ENCODE measurements around the gene ISCU.

Gene ISCU

DNA sequence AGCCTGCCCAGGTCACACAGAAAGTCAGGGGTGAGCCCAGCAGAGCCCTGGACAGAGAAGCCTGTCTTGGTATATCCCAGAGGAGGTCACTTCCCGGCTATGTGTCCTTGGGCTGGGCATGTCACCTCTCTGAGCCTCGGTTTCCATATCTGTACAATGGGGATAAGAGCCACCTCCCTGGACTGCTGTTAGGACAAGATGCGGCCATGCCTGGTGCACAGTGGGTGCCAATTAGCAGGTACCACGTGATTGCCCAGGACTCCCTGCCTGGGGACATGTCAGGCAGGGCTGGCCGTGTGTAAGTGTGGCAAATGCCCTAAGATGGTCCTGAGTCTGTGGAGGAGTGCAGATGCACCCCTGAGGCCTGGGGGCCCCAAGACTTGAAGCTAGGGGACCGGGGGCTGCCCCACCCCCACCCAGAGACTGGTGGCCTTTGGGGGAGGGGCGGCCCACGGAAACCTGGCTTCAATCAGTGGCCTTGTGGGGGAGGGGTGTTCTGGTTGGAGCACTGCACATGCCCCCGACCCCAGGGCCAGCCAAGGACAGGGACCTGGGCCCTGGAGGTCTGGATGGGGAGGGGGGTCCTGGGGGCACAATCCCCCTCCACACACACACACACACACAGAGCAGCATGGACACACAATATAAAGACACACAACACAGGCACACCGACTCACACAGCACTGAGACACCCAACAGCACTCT, 34.6 kb downstream of the ISCU start:
- Histone ChIP-seq H3K36me3 (ENCODE audit: control insufficient read depth, insufficient read depth, low read length) (no peaks in the 10 kb centered on the region), H3K27ac (ENCODE audit: insufficient read depth, low read depth, low read length, poor library complexity, severe bottlenecking) (no peak overlapping the region), H3K4me1 (ENCODE audit: control insufficient read depth, insufficient read depth, low read length) (peaks cover 20% of the 10 kb centered on the region), H3K4me3 (ENCODE audit: insufficient read depth, low read depth, low read length) (no peak overlapping the region), H3K27me3 (ENCODE audit: control insufficient read depth, insufficient read depth, low read length, poor library complexity, severe bottlenecking) (no peaks in the 10 kb centered on the region), H3K9me3 (ENCODE audit: control insufficient read depth, low read length) (no peaks in the 10 kb centered on the region)
- WGBS, 2 experiments = 69 to 80% methylated on average over 10 of the region's 10 CpGs

DNA sequence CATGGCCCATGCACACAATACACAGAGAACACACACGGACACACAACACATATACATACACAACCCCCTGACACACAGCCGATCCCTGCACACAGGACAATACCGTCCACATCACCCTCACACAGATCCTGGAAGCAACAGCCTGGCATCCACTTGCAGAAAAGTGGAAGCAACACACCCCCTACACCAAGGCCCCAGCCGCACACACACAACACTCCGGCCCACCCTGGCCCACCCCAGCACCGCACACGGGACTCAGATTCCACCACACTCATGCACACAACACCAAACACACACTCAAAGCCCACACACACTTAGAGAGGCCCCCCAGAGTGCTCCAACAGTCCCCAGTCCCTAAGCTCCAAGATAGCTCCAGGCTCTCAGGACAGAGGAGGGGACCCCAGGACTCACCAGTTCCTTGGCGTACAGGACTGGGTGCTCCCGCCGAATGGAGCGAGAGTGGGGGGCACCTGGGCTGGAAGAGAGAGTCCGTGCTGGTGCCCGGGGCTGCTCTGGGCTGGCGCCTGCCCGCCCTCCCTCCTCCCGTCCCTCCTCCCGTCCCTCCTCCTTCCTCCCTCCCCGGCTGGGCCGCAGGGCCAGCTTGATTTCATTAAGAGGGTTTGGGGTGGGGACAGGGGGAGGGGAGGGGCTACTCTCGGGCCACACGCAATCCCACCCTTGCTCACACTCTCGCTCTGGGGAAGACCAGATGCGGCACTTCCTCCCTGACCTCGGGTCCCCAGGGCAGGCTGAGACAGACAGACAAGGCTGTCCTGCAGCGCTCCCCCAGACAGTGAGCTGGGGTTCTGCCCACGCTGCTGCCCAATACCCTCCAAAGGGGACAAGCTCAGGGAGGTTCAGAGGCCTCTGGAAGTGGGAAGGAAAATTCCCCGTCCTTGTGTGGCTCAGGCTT, 35.4 kb downstream of the ISCU start, which contains the start of gene TMEM119:
Gene TMEM119, minus strand, starts transcription at position 526 of the 913 bp plus-strand sequence. CDS start 5,701 bp downstream, outside the sequence.
- Histone ChIP-seq H3K27ac (ENCODE audit: insufficient read depth, low read depth, low read length, poor library complexity, severe bottlenecking) (no peak within 1 kb of the TSS), H3K27me3 (ENCODE audit: control insufficient read depth, insufficient read depth, low read length, poor library complexity, severe bottlenecking) (no peaks in the 10 kb centered on the region), H3K4me1 (ENCODE audit: control insufficient read depth, insufficient read depth, low read length) (peaks cover 20% of the 10 kb centered on the region), H3K9me3 (ENCODE audit: control insufficient read depth, low read length) (no peaks in the 10 kb centered on the region), H3K4me3 (ENCODE audit: insufficient read depth, low read depth, low read length) (no peak within 1 kb of the TSS), H3K36me3 (ENCODE audit: control insufficient read depth, insufficient read depth, low read length) (no peaks in the 10 kb centered on the region)
- WGBS, 2 experiments = 61 to 73% methylated on average over 22 to 25 of the region's 27 CpGs

DNA sequence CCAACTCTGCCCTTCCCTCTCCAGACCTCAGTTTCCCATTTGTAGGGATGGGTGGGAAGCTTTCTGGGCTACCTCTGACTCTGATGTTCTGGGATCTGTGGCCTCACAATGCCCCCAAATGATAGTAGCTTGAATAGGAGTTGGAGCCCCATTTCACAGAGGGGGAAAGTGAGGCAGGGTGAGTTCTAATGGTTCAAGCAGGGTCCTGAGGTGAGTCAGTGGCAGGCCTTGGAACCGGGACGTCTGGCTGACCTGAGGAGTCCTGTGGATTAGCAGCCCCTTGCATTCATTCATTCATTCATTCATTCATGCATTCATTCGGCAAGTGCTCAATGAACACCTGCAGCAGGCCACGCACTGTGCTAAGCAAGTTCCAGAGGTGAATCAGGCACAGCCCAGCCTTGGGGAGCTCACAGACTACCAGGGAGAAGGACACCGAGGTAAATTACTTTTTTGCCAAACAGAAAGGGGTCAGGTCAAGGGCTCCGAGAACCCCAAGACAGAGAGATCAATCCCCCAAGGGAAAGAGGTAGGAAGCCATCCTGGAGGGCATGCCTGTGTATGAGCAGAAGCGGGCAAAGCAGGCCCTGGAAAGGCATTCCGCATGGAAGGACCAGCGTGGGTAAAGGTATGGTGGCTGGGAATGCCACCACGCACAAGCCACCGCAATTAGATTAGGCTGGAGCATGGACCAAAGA, 36.3 kb downstream of the ISCU start:
- Histone ChIP-seq H3K4me1 (ENCODE audit: control insufficient read depth, insufficient read depth, low read length) (peaks cover 17% of the 10 kb centered on the region), H3K4me3 (ENCODE audit: insufficient read depth, low read depth, low read length) (no peak overlapping the region), H3K36me3 (ENCODE audit: control insufficient read depth, insufficient read depth, low read length) (no peaks in the 10 kb centered on the region), H3K9me3 (ENCODE audit: control insufficient read depth, low read length) (no peaks in the 10 kb centered on the region), H3K27ac (ENCODE audit: insufficient read depth, low read depth, low read length, poor library complexity, severe bottlenecking) (no peak overlapping the region), H3K27me3 (ENCODE audit: control insufficient read depth, insufficient read depth, low read length, poor library complexity, severe bottlenecking) (no peaks in the 10 kb centered on the region)
- 95 to 96% methylated on average over 11 of the region's 11 CpGs for WGBS, 2 experiments

DNA sequence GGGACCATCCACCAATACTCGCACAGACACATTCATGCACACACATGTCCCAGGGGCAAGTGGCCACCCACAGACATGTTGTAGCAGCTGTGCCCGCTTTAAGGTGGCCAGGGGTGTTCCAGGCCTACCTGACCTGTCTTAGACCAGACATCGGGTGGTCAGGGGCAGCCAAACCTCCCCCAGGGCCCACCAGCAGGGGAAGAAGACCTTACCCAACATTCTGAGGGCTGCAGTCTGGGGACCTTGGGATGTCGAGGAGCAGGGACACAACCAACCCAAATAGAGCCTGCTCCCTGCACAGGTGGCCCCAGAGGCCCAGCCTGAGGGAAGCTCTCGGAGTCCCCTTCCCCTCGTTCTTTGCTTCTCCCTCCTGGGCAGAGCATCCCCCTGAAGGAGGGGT, 37.1 kb downstream of the ISCU start:
- no peak overlapping the region for H3K27ac ChIP-seq (ENCODE audit: insufficient read depth, low read depth, low read length, poor library complexity, severe bottlenecking)
- no peaks in the 10 kb centered on the region for H3K9me3 ChIP-seq (ENCODE audit: control insufficient read depth, low read length)
- H3K4me1 ChIP-seq (ENCODE audit: control insufficient read depth, insufficient read depth, low read length) = peaks cover 13% of the 10 kb centered on the region
- no peaks in the 10 kb centered on the region for H3K27me3 ChIP-seq (ENCODE audit: control insufficient read depth, insufficient read depth, low read length, poor library complexity, severe bottlenecking)
- H3K4me3 ChIP-seq (ENCODE audit: insufficient read depth, low read depth, low read length) = no peak overlapping the region
- 82 to 89% methylated on average over 6 of the region's 6 CpGs for WGBS, 2 experiments
- H3K36me3 ChIP-seq (ENCODE audit: control insufficient read depth, insufficient read depth, low read length) = no peaks in the 10 kb centered on the region

DNA sequence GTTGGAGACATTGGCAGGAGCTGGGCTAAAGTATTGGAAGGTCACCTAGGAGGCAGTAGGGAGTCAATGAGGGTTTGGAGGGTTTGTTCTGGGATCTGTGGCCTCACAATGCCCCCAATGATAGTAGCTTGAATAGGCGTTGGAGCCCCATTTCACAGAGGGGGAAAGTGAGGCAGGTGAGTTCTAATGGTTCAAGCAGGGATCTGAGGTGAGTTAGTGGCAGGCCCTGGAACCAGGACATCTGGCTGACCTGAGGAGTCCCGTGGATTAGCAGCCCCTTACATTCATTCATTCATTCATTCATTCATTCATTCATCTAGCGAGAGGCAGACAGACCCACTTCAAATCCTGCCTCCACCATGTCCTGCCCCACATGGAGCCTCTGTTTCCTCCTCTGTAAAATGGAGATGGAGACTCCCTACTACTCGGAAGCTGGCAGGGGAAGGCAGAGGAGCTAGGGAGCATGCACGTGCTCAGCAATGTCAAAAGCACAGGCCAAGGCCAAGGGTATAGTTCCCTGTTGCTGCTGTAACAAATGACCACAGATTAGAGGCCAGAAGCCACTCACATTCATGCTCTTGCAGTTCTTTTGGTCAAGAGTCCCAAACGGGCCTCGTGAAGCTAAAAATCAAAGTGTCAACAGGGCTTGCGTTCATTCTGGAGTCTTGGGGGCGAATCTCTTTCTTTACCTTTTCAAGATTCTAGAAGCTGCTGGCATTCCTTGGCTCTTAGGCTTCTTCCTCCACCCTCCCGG, 37.7 kb downstream of the ISCU start:
- Histone ChIP-seq H3K27ac (ENCODE audit: insufficient read depth, low read depth, low read length, poor library complexity, severe bottlenecking) (no peak overlapping the region), H3K9me3 (ENCODE audit: control insufficient read depth, low read length) (no peaks in the 10 kb centered on the region), H3K4me3 (ENCODE audit: insufficient read depth, low read depth, low read length) (no peak overlapping the region), H3K36me3 (ENCODE audit: control insufficient read depth, insufficient read depth, low read length) (no peaks in the 10 kb centered on the region), H3K27me3 (ENCODE audit: control insufficient read depth, insufficient read depth, low read length, poor library complexity, severe bottlenecking) (no peaks in the 10 kb centered on the region), H3K4me1 (ENCODE audit: control insufficient read depth, insufficient read depth, low read length) (peaks cover 13% of the 10 kb centered on the region)
- 91 to 93% methylated on average over 10 of the region's 10 CpGs for WGBS, 2 experiments

DNA sequence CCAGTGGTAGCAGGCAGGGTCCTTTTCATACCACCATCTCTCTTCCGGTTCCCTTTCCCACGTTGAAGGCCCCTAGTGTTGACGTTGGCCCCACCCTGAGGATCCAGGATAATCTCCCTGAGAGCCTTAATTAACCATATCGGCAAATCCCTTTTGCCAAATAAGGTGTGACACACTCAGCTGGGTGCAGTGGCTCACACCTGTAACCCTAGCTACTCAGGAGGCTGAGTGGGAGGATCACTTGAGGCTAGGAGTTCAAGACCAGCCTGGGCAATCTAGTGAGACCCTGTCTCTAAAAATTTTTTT, 38.3 kb downstream of the ISCU start:
- Histone ChIP-seq H3K27me3 (ENCODE audit: control insufficient read depth, insufficient read depth, low read length, poor library complexity, severe bottlenecking) (no peaks in the 10 kb centered on the region), H3K27ac (ENCODE audit: insufficient read depth, low read depth, low read length, poor library complexity, severe bottlenecking) (no peak overlapping the region), H3K4me1 (ENCODE audit: control insufficient read depth, insufficient read depth, low read length) (peaks cover 13% of the 10 kb centered on the region), H3K36me3 (ENCODE audit: control insufficient read depth, insufficient read depth, low read length) (no peaks in the 10 kb centered on the region), H3K4me3 (ENCODE audit: insufficient read depth, low read depth, low read length) (no peak overlapping the region), H3K9me3 (ENCODE audit: control insufficient read depth, low read length) (no peaks in the 10 kb centered on the region)
- WGBS, 2 experiments = 63 to 66% methylated on average over 4 of the region's 4 CpGs

DNA sequence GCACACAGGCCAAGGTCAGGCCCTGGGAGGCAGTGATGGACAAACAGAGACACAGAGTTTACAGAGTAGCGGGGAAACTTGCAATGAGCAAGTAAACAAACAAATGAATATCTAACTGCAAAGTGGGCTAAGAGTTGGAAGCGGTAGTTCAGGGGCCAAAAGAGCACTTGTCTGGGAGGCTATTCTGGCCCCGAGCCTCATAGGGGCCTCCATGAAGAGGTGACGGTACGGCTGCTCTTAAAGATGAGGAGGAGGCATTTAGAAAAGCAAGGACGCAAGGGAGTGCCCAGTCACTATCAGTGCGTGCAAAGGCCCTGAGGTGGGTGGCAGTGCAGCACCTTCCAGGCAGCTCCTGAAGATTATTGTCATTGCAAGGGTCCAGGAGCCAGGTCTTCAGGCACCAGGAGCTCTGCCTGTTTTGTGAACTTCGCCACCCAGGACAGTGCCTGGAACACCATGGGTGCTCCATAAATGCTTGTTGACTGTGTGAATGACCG, 39.9 kb downstream of the ISCU start:
- WGBS, 2 experiments = 96% methylated on average over 8 of the region's 9 CpGs
- H3K9me3 ChIP-seq (ENCODE audit: control insufficient read depth, low read length) = no peaks in the 10 kb centered on the region
- no peaks in the 10 kb centered on the region for H3K36me3 ChIP-seq (ENCODE audit: control insufficient read depth, insufficient read depth, low read length)
- peaks cover 11% of the 10 kb centered on the region for H3K4me1 ChIP-seq (ENCODE audit: control insufficient read depth, insufficient read depth, low read length)
- H3K27me3 ChIP-seq (ENCODE audit: control insufficient read depth, insufficient read depth, low read length, poor library complexity, severe bottlenecking) = no peaks in the 10 kb centered on the region
- H3K27ac ChIP-seq (ENCODE audit: insufficient read depth, low read depth, low read length, poor library complexity, severe bottlenecking) = no peak overlapping the region
- H3K4me3 ChIP-seq (ENCODE audit: insufficient read depth, low read depth, low read length) = no peak overlapping the region

DNA sequence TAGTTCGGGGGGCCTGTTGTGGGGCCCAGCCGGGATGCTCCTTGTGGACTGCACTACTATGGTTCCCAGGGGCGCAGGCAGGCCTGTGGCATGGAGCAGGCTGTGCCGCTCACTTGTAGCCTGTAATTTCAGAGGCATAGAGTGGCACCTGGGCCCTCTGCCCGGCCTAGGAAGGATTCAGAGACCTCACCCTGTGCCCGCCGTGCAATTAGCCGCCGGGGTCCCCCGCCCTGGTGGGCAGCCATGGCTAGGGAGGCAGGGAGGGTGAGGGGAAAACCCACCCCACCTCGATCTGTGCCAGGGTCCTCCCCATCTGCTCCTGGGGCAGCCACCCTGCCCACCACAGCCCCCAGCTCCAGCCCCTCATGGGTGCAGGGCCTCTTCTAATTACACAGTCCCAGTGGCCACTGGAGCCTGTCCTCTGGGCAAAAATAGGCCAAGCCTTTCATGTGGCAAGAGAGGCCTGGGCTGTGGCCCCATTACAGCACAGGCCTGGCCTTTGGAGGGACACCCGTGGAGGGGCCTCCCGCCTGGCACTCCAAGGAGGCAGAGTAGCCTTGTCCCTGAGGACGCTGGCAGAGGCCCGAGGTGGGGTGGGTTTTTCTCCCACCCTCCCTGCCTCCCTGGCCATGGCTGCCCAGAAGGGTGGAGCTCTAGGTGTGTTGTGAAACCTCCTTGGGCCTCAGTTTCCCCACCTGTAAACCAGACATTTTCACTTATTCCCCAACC, 40.7 kb downstream of the ISCU start:
- Histone ChIP-seq H3K27ac (ENCODE audit: insufficient read depth, low read depth, low read length, poor library complexity, severe bottlenecking) (no peak overlapping the region), H3K4me3 (ENCODE audit: insufficient read depth, low read depth, low read length) (no peak overlapping the region), H3K4me1 (ENCODE audit: control insufficient read depth, insufficient read depth, low read length) (peaks cover 4% of the 10 kb centered on the region), H3K9me3 (ENCODE audit: control insufficient read depth, low read length) (no peaks in the 10 kb centered on the region), H3K36me3 (ENCODE audit: control insufficient read depth, insufficient read depth, low read length) (no peaks in the 10 kb centered on the region), H3K27me3 (ENCODE audit: control insufficient read depth, insufficient read depth, low read length, poor library complexity, severe bottlenecking) (no peaks in the 10 kb centered on the region)
- 94 to 95% methylated on average over 15 of the region's 15 CpGs for WGBS, 2 experiments

DNA sequence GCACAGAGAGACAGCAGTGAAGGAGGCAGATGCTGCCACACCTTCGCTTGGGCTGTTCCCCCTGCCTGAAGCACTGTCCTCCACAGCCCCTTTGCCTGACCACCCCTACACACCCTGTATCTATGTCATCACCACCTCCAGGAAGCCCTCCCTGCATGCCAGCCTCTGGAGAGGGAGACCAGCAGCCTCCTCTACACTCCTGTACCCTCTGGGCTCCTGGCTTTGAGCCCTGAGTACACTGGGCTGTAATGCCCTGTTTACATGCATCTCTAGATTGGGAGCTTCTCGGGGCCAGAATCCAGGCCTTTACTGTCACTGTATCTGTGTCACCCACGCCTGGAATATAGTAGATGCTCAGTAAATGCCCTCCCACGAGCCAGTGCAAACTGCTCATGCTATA, 41.3 kb downstream of the ISCU start:
- 95 to 96% methylated on average over 4 of the region's 4 CpGs for WGBS, 2 experiments
- H3K9me3 ChIP-seq (ENCODE audit: control insufficient read depth, low read length) = no peaks in the 10 kb centered on the region

More for the DNA sequence above, 41.3 kb downstream of the ISCU start:
- no peaks in the 10 kb centered on the region for H3K36me3 ChIP-seq (ENCODE audit: control insufficient read depth, insufficient read depth, low read length)
- no peaks in the 10 kb centered on the region for H3K4me1 ChIP-seq (ENCODE audit: control insufficient read depth, insufficient read depth, low read length)
- H3K27me3 ChIP-seq (ENCODE audit: control insufficient read depth, insufficient read depth, low read length, poor library complexity, severe bottlenecking) = no peaks in the 10 kb centered on the region
- no peak overlapping the region for H3K27ac ChIP-seq (ENCODE audit: insufficient read depth, low read depth, low read length, poor library complexity, severe bottlenecking)
- H3K4me3 ChIP-seq (ENCODE audit: insufficient read depth, low read depth, low read length) = no peak overlapping the region

Measured in ectodermal cell (in vitro differentiated cells).